NCI-H2029 (cell line): ENCODE measurements around the gene CDK16.
"Not testable (repeated sequence)": the region's sequence is repeated elsewhere in the genome, so short reads cannot be mapped to it uniquely, and the experiment has no call there.

ENCODE experiments used
- DNase-seq: peaks from one replicate; lab custom pipeline; 2025; lab: John Stamatoyannopoulos, UW

The CDK16 gene

GRCh38 chrX:47250017-47250347 is 31.5 kb downstream of the CDK16 start:
- DNase-seq: no peak

GRCh38 chrX:47257620-47258019 is 39.1 kb downstream of the CDK16 start:
- not testable (repeated sequence) for DNase-seq

- DNase-seq: no peak
These were observed 46.1 kb downstream of the CDK16 start for GRCh38 chrX:47264483-47265173.

GRCh38 chrX:47266643-47267042 is 48.2 kb downstream of the CDK16 start:
- DNase-seq: no peak

- DNase-seq: no peak
These were observed 53.5 kb downstream of the CDK16 start for GRCh38 chrX:47272013-47272408.

- no peak for DNase-seq
These were observed 54.7 kb downstream of the CDK16 start for GRCh38 chrX:47273011-47273730.

GRCh38 chrX:47278691-47279090 is 60.2 kb downstream of the CDK16 start:
- no peak for DNase-seq
